CD4-positive, alpha-beta T cell (primary cell): ENCODE results near the gene LRRTM4. TPM values are rescaled to one million over a fixed set of nuclear protein-coding genes. Genes with fewer than 3 reads are reported as not detected.

ENCODE experiments used
- ATAC-seq: fragments of 200-7000 bp; cut with Tn5 transposase; one replicate; pipeline ENCODE4 v1.10.0; 2022; ENCODE audit warnings: mild to moderate bottlenecking; ENCODE audit not compliant: poor library complexity
- CTCF ChIA-PET: fragments of 350-600 bp; sonication (Branson Sonifier 250); formaldehyde crosslinking; loops from one replicate; lab custom pipeline; 2021; ENCODE audit warnings: antibody characterized with exemption, inconsistent platforms; lab: Charles Lee
- POLR2A ChIA-PET: fragments of 350-600 bp; sonication (Branson Sonifier 250); formaldehyde crosslinking; loops from one replicate; lab custom pipeline; 2021; ENCODE audit warnings: antibody characterized with exemption, inconsistent platforms; lab: Charles Lee
- DNase-seq, 14 experiments: peaks; one replicate each; pipeline ENCODE4 v3.0.0-alpha.2; 2013 to 2020; ENCODE audit warnings: mixed read lengths in 2 of 14
- H3K27ac ChIP-seq, 2 donors: one replicate each; pipeline versions ENCODE4 v1.5.1 to v1.7.0; 2013; ENCODE audit warnings: low read length in 2 of 2, low read depth in 1 of 2, mild to moderate bottlenecking in 1 of 2
- H3K27me3 ChIP-seq, 2 experiments: 1 replicate in 1 of 2; 2 replicates in 1 of 2; pipeline versions ENCODE4 v1.6.1 to v1.7.0; 2013; ENCODE audit warnings: low read length in 2 of 2, control low read depth in 1 of 2, mild to moderate bottlenecking in 1 of 2, moderate library complexity in 1 of 2; ENCODE audit not compliant: insufficient read depth in 2 of 2, control insufficient read depth in 1 of 2
- H3K36me3 ChIP-seq: one replicate; pipeline ENCODE4 v1.6.1; 2013; ENCODE audit warnings: low read length, control low read depth; ENCODE audit not compliant: insufficient read depth
- H3K4me1 ChIP-seq: one replicate; pipeline ENCODE4 v1.6.1; 2013; ENCODE audit warnings: low read length, control low read depth; ENCODE audit not compliant: insufficient read depth
- H3K4me3 ChIP-seq: one replicate; pipeline ENCODE4 v1.5.1; 2013; ENCODE audit warnings: mild to moderate bottlenecking, low read length, moderate library complexity
- H3K9me3 ChIP-seq, 2 experiments: 1 replicate in 1 of 2; 2 replicates in 1 of 2; pipeline versions ENCODE4 v1.6.1 to v1.7.0; 2013; ENCODE audit warnings: low read length in 2 of 2, mild to moderate bottlenecking in 2 of 2, control low read depth in 1 of 2, moderate library complexity in 1 of 2; ENCODE audit not compliant: control insufficient read depth in 1 of 2, insufficient read depth in 1 of 2
- H3K27ac Mint-ChIP-seq: one replicate; pipeline ENCODE4 v1.8.0; 2020; ENCODE audit warnings: mixed read lengths
- H3K27me3 Mint-ChIP-seq: one replicate; pipeline ENCODE4 v1.8.0; 2021; ENCODE audit warnings: mixed read lengths
- H3K36me3 Mint-ChIP-seq: one replicate; pipeline ENCODE4 v1.8.0; 2021; ENCODE audit warnings: low read depth, mixed read lengths
- H3K4me1 Mint-ChIP-seq: one replicate; pipeline ENCODE4 v1.8.0; 2021; ENCODE audit warnings: low read depth, mixed read lengths
- H3K4me3 Mint-ChIP-seq: one replicate; pipeline ENCODE4 v1.8.0; 2020; ENCODE audit warnings: mild to moderate bottlenecking, mixed read lengths
- H3K9me3 Mint-ChIP-seq: one replicate; pipeline ENCODE4 v1.8.0; 2020; ENCODE audit warnings: mixed read lengths
- CTCF ChIP-seq: fragments of 200-600 bp; IDR thresholded peaks from one replicate; pipeline ENCODE4 v1.8.0; 2022; ENCODE audit warnings: antibody characterized with exemption, mild to moderate bottlenecking
- intact Hi-C, 2 experiments: fragments of 100-400 bp; cut with DNase I in 1 of 2; cut with micrococcal nuclease in 1 of 2; formaldehyde crosslinking; loops; one replicate each; pipeline versions ENCODE4 v1.15.1 to v1.9.0; 2023 to 2025; cut with DNase I, micrococcal nuclease
- total RNA-seq, 174 experiments: library from RNA in 2 of 174; stranded (reverse) in 2 of 174; gene quantifications; one replicate each; pipeline ENCODE4 v1.2.3 and lab custom pipeline; 2021 to 2026

Gene LRRTM4
- total RNA-seq, 2 experiments from 2014 or later = not detected

- POLR2A ChIA-PET = no interaction called here
- Mint-ChIP-seq H3K36me3 (no peaks in the 10 kb centered on the region), H3K4me1 (no peaks in the 10 kb centered on the region), H3K4me3 (no peak overlapping the region), H3K27ac (no peak overlapping the region), H3K27me3 (no peaks in the 10 kb centered on the region), H3K9me3 (peaks cover 5% of the 10 kb centered on the region)
- no peaks in the 10 kb centered on the region for H3K4me1 ChIP-seq
- no peak overlapping the region for H3K4me3 ChIP-seq
- CTCF ChIA-PET = no interaction called here
- H3K27me3 ChIP-seq = no peaks in the 10 kb centered on the region
- no peaks in the 10 kb centered on the region for H3K36me3 ChIP-seq
- no peak for DNase-seq
- TF ChIP-seq CTCF = no peak
- no peak overlapping the region for H3K27ac ChIP-seq
- H3K9me3 ChIP-seq = peaks cover 3 to 10% of the 10 kb centered on the region in 2 experiments
- intact Hi-C loops = no loop called here
- ATAC-seq = no peak
These were observed 199.7 kb downstream of the LRRTM4 start for GRCh38 chr2:77322431-77322830.

DNA sequence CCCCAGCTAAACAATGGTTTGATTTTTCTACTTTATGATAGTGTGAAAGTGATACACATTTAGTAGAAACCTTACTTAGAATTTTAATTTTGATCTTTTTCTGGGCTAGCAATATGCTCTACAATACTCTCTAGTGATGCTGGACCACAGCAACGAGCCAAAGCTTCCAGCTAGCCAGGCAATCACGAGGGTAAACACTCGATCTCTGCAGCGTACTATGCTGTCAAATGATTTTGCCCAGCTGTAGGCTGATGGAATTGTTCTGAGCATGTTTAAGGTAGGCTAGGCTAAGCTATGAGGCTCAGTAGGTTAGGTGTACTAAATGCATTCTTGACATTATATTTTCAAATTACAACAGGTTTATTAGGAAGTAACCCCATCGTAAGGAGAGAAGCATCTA, 207.5 kb downstream of the LRRTM4 start:
- ChIA-PET POLR2A (no interaction called here), CTCF (no interaction called here)
- H3K9me3 ChIP-seq = peaks cover 0 to 10% of the 10 kb centered on the region in 2 experiments
- Mint-ChIP-seq H3K27ac (no peak overlapping the region), H3K27me3 (no peaks in the 10 kb centered on the region), H3K9me3 (peaks cover 14% of the 10 kb centered on the region), H3K4me1 (no peaks in the 10 kb centered on the region), H3K4me3 (no peak overlapping the region), H3K36me3 (no peaks in the 10 kb centered on the region)
- H3K4me1 ChIP-seq = no peaks in the 10 kb centered on the region
- H3K27ac ChIP-seq = no peak overlapping the region
- ATAC-seq = no peak
- no peak for DNase-seq
- intact Hi-C loops = no loop called here
- no peak for TF ChIP-seq CTCF
- H3K36me3 ChIP-seq = no peaks in the 10 kb centered on the region
- H3K27me3 ChIP-seq = no peaks in the 10 kb centered on the region
- no peak overlapping the region for H3K4me3 ChIP-seq

DNA sequence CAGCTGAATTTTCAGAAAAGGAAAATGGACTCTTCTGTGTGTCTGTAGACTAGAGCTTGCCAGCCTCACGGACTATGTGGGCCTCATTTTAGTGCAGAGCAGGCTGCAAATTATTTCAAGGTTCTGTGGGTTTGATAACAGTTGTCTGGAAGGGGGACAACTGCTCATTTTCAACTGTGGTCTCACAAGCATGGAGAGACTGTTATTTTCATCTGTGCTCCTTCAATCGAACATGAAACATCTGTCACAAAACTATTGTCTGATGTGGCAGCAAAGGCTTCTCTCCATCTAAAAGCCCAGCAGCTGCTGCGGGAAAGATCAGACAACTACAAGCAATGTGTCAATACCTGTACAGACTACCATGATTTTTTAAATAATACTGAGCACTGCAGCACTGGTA, 211.8 kb downstream of the LRRTM4 start:
- Mint-ChIP-seq H3K9me3 (peaks cover 15% of the 10 kb centered on the region), H3K36me3 (no peaks in the 10 kb centered on the region), H3K4me1 (no peaks in the 10 kb centered on the region), H3K27ac (no peak overlapping the region), H3K27me3 (no peaks in the 10 kb centered on the region), H3K4me3 (no peak overlapping the region)
- ATAC-seq (no peak), DNase-seq (no peak)
- ChIA-PET POLR2A (no interaction called here), CTCF (no interaction called here)
- Histone ChIP-seq H3K4me1 (no peaks in the 10 kb centered on the region), H3K4me3 (no peak overlapping the region), H3K36me3 (no peaks in the 10 kb centered on the region), H3K27ac (no peak overlapping the region), H3K27me3 (no peaks in the 10 kb centered on the region), H3K9me3 (peaks cover 0 to 5% of the 10 kb centered on the region in 2 experiments)
- no peak for TF ChIP-seq CTCF
- intact Hi-C loops = no loop called here
